ENCODE results near the gene IL1R2.

- TF ChIP-seq, protein P1, sequence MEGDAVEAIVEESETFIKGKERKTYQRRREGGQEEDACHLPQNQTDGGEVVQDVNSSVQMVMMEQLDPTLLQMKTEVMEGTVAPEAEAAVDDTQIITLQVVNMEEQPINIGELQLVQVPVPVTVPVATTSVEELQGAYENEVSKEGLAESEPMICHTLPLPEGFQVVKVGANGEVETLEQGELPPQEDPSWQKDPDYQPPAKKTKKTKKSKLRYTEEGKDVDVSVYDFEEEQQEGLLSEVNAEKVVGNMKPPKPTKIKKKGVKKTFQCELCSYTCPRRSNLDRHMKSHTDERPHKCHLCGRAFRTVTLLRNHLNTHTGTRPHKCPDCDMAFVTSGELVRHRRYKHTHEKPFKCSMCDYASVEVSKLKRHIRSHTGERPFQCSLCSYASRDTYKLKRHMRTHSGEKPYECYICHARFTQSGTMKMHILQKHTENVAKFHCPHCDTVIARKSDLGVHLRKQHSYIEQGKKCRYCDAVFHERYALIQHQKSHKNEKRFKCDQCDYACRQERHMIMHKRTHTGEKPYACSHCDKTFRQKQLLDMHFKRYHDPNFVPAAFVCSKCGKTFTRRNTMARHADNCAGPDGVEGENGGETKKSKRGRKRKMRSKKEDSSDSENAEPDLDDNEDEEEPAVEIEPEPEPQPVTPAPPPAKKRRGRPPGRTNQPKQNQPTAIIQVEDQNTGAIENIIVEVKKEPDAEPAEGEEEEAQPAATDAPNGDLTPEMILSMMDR (IDR thresholded peaks at IDR 0.05): no peak
- TF ChIP-seq POLR2A (IDR thresholded peaks at IDR 0.05): no peak
- no peak for TF ChIP-seq POLR2AphosphoS5 (IDR thresholded peaks at IDR 0.05)
- no peak for TF ChIP-seq EP300 (IDR thresholded peaks at IDR 0.05)
Measured at GRCh38 chr2:102032368-102033030, 40.7 kb downstream of the IL1R2 start.
